AG04449 (cell line): ENCODE measurements around the gene C16orf92.
"Not testable (repeated sequence)": the region's sequence is repeated elsewhere in the genome, so short reads cannot be mapped to it uniquely, and the experiment has no call there.

ENCODE experiments used
- CTCF ChIA-PET: fragments of 350-600 bp; formaldehyde crosslinking; extraction: SDS; loops from one replicate; lab custom pipeline; 2021; ENCODE audit warnings: antibody characterized with exemption; lab: Yijun Ruan, JAX
- POLR2A ChIA-PET: fragments of 400-600, 350-600 bp; formaldehyde crosslinking; extraction: SDS; loops from one replicate; lab custom pipeline; 2020; ENCODE audit warnings: antibody characterized with exemption, inconsistent platforms; lab: Yijun Ruan, JAX
- DNase-seq: peaks from one replicate; pipeline ENCODE4 v3.0.0-alpha.2; 2010; ENCODE audit warnings: low read depth, low spot score
- H3K4me3 ChIP-seq: 2 replicates; pipeline ENCODE4 v1.5.1; 2011; ENCODE audit warnings: low read depth, mild to moderate bottlenecking, control low read depth, low read length
- TF ChIP-seq, protein P1 (sequence below): IDR thresholded peaks from one replicate; pipeline ENCODE4 v1.5.1; 2011; ENCODE audit warnings: mild to moderate bottlenecking, moderate library complexity, low read length, control low read depth, inconsistent platforms; ENCODE audit not compliant: insufficient read depth; ENCODE audit errors: missing control alignments

The C16orf92 gene

DNA sequence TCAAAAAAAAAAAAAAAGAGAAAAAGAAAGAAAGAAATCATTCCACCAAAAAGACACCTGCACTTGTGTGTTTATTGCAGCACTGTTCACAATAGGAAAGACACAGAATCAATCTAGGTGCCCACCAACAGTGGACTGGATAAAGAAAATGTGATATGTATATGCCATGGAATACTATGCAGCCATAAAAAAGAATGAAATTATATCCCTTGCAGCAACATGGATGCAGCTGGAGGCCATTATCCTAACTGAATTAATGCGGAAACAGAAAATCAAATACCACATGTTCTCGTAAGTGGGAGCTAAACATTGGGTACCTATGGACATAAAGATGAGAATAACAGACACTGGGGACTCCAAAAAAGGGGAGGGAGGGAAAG is 5.7 kb upstream of the C16orf92 start:
- ChIA-PET POLR2A (no interaction called here), CTCF (interaction anchor here (0.6 to 2.7 kb wide), 7 partner anchors 11 to 372 kb away, joined by 3 to 5 read pairs (median 3); no protein-coding TSS in a partner anchor)
- DNase-seq, result no peak
- TF ChIP-seq, protein P1, sequence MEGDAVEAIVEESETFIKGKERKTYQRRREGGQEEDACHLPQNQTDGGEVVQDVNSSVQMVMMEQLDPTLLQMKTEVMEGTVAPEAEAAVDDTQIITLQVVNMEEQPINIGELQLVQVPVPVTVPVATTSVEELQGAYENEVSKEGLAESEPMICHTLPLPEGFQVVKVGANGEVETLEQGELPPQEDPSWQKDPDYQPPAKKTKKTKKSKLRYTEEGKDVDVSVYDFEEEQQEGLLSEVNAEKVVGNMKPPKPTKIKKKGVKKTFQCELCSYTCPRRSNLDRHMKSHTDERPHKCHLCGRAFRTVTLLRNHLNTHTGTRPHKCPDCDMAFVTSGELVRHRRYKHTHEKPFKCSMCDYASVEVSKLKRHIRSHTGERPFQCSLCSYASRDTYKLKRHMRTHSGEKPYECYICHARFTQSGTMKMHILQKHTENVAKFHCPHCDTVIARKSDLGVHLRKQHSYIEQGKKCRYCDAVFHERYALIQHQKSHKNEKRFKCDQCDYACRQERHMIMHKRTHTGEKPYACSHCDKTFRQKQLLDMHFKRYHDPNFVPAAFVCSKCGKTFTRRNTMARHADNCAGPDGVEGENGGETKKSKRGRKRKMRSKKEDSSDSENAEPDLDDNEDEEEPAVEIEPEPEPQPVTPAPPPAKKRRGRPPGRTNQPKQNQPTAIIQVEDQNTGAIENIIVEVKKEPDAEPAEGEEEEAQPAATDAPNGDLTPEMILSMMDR, result no peak
- H3K4me3 ChIP-seq, result no peak overlapping the region

DNA sequence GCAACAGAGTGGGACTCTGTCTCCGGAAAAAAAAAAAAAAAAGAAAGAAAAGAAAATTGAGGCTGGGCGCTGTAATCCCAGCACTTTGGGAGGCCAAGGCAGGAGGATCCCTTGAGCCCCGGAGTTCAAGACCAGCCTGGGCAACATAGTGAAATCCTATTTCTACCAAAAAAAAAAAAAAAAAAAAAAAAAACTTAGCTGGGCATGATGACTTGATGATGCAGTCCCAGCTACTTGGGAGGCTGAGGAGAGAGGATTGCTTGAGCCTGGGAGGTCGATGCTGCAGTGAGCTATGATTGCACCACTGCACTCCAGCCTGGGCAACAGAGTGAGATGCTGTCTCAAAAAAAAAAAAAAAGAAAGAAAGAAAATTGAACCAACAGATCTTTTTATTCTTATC is 5.1 kb upstream of the C16orf92 start:
- CTCF ChIA-PET, result interaction anchor here (0.6 to 2.7 kb wide), 8 partner anchors 11 to 371 kb away, joined by 3 to 18 read pairs (median 6); partner anchors contain the start of gene TLCD3B

DNA sequence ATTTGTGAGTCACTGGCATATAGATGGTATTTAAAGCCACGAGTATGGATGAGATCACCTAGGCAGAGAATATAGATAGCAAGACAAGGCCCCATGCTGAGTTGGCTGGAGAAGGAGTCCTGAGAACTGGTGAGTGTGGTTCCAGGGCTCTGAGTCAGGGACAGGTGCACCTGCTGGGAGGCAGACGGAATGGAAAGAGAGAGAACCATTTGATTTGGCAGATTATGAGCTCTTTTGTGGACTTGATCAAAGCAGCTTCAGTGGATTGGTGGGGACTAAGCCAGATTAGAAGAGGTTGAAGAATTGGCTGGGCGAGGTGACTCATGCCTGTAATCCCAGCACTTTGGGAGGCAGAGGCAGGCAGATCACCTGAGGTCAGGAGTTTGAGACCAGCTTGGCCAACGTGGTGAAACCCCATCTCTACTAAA is 4.3 kb upstream of the C16orf92 start:
- CTCF ChIA-PET, result interaction anchor here (1.3 to 2.7 kb wide), 8 partner anchors 10 to 318 kb away, joined by 3 to 18 read pairs (median 7); partner anchors contain the start of gene TLCD3B
- TF ChIP-seq, protein P1, result no peak
- H3K4me3 ChIP-seq, result no peak overlapping the region
- DNase-seq, result no peak
- POLR2A ChIA-PET, result interaction anchor here (0.5 kb wide), 1 partner anchor 203 kb away, joined by 3 read pairs; the partner anchor contains the start of gene PAGR1

More for the DNA sequence above, 5.1 kb upstream of the C16orf92 start:
- POLR2A ChIA-PET, DNase-seq, H3K4me3 ChIP-seq: not testable (repeated sequence)

DNA sequence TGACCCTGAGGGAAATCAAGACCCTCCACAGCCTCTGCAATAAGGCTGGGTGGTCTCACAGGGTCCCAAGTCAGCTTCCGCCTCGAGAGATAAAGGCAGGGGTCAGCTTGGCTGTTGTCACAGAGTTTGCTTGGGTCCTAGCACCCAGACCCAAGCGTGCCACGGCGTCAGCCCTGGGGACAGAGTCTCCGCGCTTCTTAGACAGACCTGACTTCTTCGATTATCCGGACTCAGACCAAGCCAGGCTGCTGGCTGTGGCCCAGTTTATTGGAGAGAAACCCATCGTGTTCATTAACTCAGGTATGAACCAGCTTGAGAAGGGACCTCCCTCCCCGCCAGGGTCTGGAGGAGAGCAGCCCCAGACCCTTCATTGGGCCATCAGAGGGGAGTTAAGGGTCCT is 588 bp downstream of the C16orf92 start:
- ChIA-PET POLR2A (no interaction called here), CTCF (interaction anchor here (1.1 to 3.4 kb wide), 5 partner anchors 9 to 323 kb away, joined by 3 to 41 read pairs (median 4); partner anchors contain the start of gene TLCD3B)
- TF ChIP-seq, protein P1, result no peak
- DNase-seq, result no peak
- no peak overlapping the region for H3K4me3 ChIP-seq

DNA sequence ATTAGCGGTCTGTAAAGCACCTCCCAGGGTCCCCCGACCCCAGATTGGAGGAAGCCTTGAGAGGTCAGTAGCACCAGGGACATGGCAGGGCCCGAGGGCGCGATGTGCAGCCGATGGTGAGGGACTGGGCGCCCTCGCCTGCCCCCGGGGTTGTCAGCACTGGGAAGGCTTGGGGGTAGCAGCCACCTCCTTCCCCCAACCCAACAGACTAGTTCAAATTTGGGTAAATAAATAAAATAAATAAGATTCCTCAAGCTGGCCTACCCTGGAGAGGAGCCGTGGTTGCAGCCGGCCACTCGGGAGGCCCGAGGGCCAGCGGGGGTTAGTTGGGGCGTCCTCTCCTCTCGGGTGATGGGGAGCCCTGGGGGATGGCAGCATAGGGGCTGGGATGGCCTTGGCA is 1.5 kb downstream of the C16orf92 start:
- TF ChIP-seq, protein P1, result no peak
- POLR2A ChIA-PET, result no interaction called here
- CTCF ChIA-PET, result interaction anchor here (3.4 kb wide), 1 partner anchor 8 kb away, joined by 41 read pairs; the partner anchor contains the start of gene TLCD3B
- DNase-seq, result no peak
- H3K4me3 ChIP-seq, result no peak overlapping the region

DNA sequence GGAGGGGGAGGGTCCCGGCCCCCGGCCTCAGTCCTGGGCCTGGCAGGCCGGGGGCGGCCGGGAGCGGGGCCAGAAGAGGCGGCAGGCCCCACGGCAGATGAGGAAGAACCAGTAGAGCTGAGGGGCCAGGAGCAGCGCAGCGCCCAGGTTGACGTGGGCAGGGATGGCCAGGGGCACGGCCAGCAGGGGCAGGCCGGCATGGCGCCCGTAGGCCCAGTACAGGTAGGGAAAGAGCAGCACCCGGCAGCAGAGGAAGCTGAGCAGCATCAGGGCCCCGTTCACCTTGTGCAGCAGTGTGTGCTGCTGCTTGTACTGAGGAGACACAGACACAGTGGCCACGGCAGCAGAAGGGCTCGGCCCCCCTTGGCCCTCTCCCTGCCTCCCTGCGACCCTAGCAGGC is 2.2 kb downstream of the C16orf92 start:
- TF ChIP-seq, protein P1, result no peak
- ChIA-PET CTCF (no interaction called here), POLR2A (no interaction called here)
- H3K4me3 ChIP-seq, result no peak overlapping the region
- no peak for DNase-seq

DNA sequence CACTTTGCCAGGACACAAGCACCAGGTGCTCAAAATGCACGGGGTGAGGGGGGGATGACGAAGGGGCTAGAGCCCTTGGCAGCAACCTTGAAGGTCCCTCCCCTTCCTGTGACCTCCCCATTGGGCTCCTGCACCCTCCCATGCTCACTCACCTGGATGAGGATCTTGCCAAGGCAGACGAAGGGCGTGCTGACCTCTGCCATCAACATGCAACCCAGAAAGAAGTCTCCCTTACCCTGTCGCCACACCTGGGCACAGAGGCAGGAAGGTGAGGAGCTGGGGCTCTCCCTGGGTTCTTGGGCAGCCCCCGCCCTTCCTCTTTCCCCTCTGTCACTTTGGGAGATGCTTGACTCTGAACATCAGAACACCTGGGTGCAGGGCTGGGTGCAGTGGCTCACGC is 2.6 kb downstream of the C16orf92 start:
- ChIA-PET CTCF (no interaction called here), POLR2A (no interaction called here)
- H3K4me3 ChIP-seq, result no peak overlapping the region
- TF ChIP-seq, protein P1, result no peak
- DNase-seq, result no peak
